ENCODE measurements around the gene FOXE1. TPM values are rescaled to one million over a fixed set of nuclear protein-coding genes. Genes with fewer than 3 reads are reported as not detected.

The FOXE1 gene
- total and polyA plus RNA-seq, 12 donors: not detected

DNA sequence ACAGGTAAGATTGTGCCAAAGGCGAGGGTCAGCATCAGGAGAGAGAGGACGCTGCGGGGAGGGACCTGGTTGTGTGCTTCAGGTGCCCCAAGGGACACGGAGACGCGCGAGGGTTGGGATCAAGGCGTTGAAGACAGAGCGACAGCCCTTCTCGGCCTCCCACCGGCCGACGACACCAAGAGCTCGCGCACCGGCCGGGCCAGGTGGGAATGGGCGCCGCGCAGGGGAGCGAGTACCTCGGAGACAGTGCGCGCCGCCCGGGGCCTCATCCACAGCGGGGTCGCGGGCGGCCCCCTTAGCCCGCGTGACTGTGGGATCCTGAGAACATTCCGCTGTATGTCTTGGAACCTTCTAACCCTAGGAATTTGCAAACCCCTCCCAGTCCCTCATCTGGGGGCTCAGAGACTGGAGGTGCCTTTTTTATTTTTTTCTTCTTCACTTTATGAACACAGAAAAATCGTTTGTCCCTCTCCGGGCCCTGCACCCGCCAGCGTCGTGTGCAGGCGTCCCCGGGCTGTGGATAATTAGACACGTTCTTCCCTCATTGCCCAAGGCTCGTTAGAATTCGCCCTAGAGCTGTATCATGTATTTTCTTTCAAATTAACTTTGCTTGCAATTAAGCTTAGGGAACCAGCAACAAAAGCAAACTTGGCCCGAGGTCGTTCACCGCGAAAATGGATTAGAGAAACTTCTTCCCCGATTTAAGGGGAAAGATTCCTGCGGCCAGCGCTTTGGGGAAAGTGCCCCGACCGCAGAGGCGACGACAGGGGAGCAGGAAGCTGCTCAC is 4.8 kb downstream of the FOXE1 start:
- whole genome bisulfite sequencing, 2 donors: 2 to 4% methylated on average over 54 of the region's 54 CpGs
- intact Hi-C loops (cut with DNase I): no loop called here

DNA sequence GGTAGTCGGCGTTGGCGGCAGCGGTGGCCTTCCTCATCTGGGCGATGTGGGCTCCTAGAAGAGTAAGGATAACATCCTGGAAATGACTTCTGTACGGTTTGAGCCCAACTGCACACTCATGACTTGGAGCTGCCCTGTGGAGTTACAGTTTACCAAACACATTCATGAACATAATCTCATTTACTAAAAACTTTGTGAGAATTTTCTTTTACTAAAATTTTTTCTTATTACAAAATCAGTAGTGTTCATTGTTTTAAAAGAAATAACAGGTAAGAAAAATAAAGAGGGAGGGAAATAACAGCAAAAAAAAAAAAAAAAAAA is 5.3 kb downstream of the FOXE1 start:
- peaks cover 0 to 23% (median 7%) of the 10 kb centered on the region in 9 donors for H3K4me1 ChIP-seq
- 6 to 7% methylated on average over 6 of the region's 6 CpGs for WGBS, 2 donors
- H3K9me3 ChIP-seq: no peaks in the 10 kb centered on the region
- TF ChIP-seq, protein P1, sequence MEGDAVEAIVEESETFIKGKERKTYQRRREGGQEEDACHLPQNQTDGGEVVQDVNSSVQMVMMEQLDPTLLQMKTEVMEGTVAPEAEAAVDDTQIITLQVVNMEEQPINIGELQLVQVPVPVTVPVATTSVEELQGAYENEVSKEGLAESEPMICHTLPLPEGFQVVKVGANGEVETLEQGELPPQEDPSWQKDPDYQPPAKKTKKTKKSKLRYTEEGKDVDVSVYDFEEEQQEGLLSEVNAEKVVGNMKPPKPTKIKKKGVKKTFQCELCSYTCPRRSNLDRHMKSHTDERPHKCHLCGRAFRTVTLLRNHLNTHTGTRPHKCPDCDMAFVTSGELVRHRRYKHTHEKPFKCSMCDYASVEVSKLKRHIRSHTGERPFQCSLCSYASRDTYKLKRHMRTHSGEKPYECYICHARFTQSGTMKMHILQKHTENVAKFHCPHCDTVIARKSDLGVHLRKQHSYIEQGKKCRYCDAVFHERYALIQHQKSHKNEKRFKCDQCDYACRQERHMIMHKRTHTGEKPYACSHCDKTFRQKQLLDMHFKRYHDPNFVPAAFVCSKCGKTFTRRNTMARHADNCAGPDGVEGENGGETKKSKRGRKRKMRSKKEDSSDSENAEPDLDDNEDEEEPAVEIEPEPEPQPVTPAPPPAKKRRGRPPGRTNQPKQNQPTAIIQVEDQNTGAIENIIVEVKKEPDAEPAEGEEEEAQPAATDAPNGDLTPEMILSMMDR (IDR thresholded peaks at IDR 0.05): no peak
- H3K36me3 ChIP-seq: no peaks in the 10 kb centered on the region
- intact Hi-C loops (cut with DNase I): no loop called here
- ATAC-seq (no peak), DNase-seq (no peak)
- H3K4me3 ChIP-seq: no peak overlapping the region
- no peak overlapping the region for H3K27ac ChIP-seq
- peaks cover 27 to 100% (median 96%) of the 10 kb centered on the region in 7 donors for H3K27me3 ChIP-seq

More for the DNA sequence above, 4.8 kb downstream of the FOXE1 start:
- Histone ChIP-seq H3K4me3 (no peak overlapping the region), H3K4me1 (peaks cover 0 to 28% (median 13%) of the 10 kb centered on the region in 9 donors), H3K36me3 (no peaks in the 10 kb centered on the region), H3K27ac (no peak overlapping the region), H3K27me3 (peaks cover 33 to 100% (median 98%) of the 10 kb centered on the region in 7 donors), H3K9me3 (no peaks in the 10 kb centered on the region)
- no peak for DNase-seq
- TF ChIP-seq, protein P1 (IDR thresholded peaks at IDR 0.05): no peak
- no peak for ATAC-seq

DNA sequence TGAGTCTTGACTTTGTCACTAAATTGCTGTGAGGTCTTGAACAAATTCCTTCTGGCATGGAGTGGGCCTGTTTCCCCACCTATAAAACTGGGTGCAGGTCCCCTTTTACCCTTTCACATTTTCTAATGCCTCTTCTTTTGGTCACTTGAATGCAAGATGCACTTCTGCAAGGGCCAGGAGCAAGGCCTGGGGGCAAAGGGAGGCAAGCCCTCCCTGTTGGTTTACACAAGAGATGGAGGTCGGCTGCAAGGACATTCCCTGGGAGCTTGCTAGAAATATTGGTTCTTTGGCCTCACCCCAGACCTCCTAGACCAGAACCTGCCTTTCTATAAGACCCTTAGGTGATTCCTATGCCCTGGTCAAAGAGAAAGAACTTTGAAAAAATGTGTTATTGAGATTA is 5.8 kb downstream of the FOXE1 start:
- no peak for ATAC-seq
- intact Hi-C loops (cut with DNase I): no loop called here
- peaks cover 0 to 19% (median 6%) of the 10 kb centered on the region in 9 donors for H3K4me1 ChIP-seq
- no peak overlapping the region for H3K4me3 ChIP-seq
- H3K36me3 ChIP-seq: no peaks in the 10 kb centered on the region
- TF ChIP-seq, protein P1 (IDR thresholded peaks at IDR 0.05): no peak
- WGBS, 2 donors: 27 to 44% methylated on average over 1 of the region's 1 CpG
- H3K27me3 ChIP-seq: peaks cover 23 to 100% (median 91%) of the 10 kb centered on the region in 7 donors
- H3K9me3 ChIP-seq: no peaks in the 10 kb centered on the region
- H3K27ac ChIP-seq: no peak overlapping the region
- no peak for DNase-seq

DNA sequence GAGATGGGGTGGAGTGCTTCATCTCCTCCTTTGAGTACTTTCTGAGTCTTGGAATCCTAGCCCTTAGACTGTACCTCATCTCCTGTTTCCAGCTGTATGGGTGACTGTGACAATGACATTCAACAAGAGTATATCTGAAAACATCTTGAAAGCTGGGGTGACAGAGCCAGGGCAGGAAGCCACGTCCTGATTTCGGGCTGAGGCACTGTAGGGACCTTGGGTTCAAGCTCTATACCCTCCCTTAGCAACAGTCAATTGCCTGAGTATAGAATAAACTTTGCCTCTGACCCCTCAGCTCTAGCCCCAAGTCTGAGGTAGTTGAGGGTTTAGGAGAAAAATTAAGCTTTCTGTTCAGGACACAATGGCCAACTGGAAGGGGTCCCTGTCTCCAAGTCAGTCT is 6.3 kb downstream of the FOXE1 start:
- peaks cover 17 to 99% (median 88%) of the 10 kb centered on the region in 7 donors for H3K27me3 ChIP-seq
- peaks cover 0 to 17% (median 6%) of the 10 kb centered on the region in 9 donors for H3K4me1 ChIP-seq
- no peak for ATAC-seq

More for the DNA sequence above, 6.3 kb downstream of the FOXE1 start:
- Histone ChIP-seq H3K9me3 (peaks cover 0 to 2% (median 0%) of the 10 kb centered on the region in 11 donors), H3K36me3 (no peaks in the 10 kb centered on the region), H3K4me3 (no peak overlapping the region), H3K27ac (no peak overlapping the region)
- intact Hi-C loops (cut with DNase I): no loop called here
- TF ChIP-seq, protein P1 (IDR thresholded peaks at IDR 0.05): no peak
- WGBS, 2 donors: 35 to 36% methylated on average over 2 of the region's 2 CpGs
- DNase-seq: no peak

Data from heart right ventricle (tissue), 16 donors.